KMS-11 (cell line): ENCODE data around the gene GALNT2.

Experiments used
- H2AFZ ChIP-seq: fragments of 200-600 bp; sonication (generic); 2 replicates; pipeline ENCODE4 v1.6.1; 2016; ENCODE audit warnings: antibody characterized with exemption, mixed run types, low read depth
- H3K27ac ChIP-seq: fragments of 200-600 bp; sonication (generic); 2 replicates; pipeline ENCODE4 v1.6.1; 2016; ENCODE audit warnings: mild to moderate bottlenecking, mixed run types
- H3K27me3 ChIP-seq: fragments of 200-600 bp; sonication (generic); 2 replicates; pipeline ENCODE4 v1.6.1; 2017; ENCODE audit warnings: mild to moderate bottlenecking, low read depth, mixed run types, moderate library complexity; ENCODE audit not compliant: insufficient read depth
- H3K36me3 ChIP-seq: fragments of 200-600 bp; sonication (generic); 2 replicates; pipeline ENCODE4 v1.6.1; 2017; ENCODE audit warnings: mild to moderate bottlenecking, mixed run types; ENCODE audit not compliant: insufficient read depth
- H3K4me1 ChIP-seq: fragments of 200-600 bp; sonication (generic); 2 replicates; pipeline ENCODE4 v1.6.1; 2016; ENCODE audit warnings: mild to moderate bottlenecking, low read depth, mixed run types; ENCODE audit not compliant: poor library complexity, severe bottlenecking
- H3K4me2 ChIP-seq: fragments of 200-600 bp; sonication (generic); 2 replicates; pipeline ENCODE4 v1.7.0; 2016; ENCODE audit warnings: mild to moderate bottlenecking, mixed run types
- H3K4me3 ChIP-seq: fragments of 200-600 bp; sonication (generic); IDR thresholded peaks from 2 replicates; pipeline ENCODE4 v1.6.1; 2017; ENCODE audit warnings: low read depth, low read length, mixed read lengths; ENCODE audit not compliant: insufficient read depth
- H3K79me2 ChIP-seq: fragments of 200-600 bp; sonication (generic); 2 replicates; pipeline ENCODE4 v1.6.1; 2016; ENCODE audit warnings: low read depth, mixed run types; ENCODE audit not compliant: insufficient read depth
- H3K9ac ChIP-seq: fragments of 200-600 bp; sonication (generic); 2 replicates; pipeline ENCODE4 v1.6.1; 2016; ENCODE audit warnings: mild to moderate bottlenecking, mixed run types
- H4K20me1 ChIP-seq: fragments of 200-600 bp; sonication (generic); 2 replicates; pipeline ENCODE4 v1.6.1; 2016; ENCODE audit warnings: mild to moderate bottlenecking, mixed run types; ENCODE audit not compliant: insufficient read depth
- TF ChIP-seq, protein P1 (sequence below): fragments of 200-600 bp; sonication (generic); conservative IDR thresholded peaks from 2 replicates; pipeline ENCODE4 v1.6.1; 2017; ENCODE audit warnings: low read depth, mild to moderate bottlenecking, antibody characterized with exemption, low read length, moderate library complexity, mixed read lengths

GALNT2 gene

DNA sequence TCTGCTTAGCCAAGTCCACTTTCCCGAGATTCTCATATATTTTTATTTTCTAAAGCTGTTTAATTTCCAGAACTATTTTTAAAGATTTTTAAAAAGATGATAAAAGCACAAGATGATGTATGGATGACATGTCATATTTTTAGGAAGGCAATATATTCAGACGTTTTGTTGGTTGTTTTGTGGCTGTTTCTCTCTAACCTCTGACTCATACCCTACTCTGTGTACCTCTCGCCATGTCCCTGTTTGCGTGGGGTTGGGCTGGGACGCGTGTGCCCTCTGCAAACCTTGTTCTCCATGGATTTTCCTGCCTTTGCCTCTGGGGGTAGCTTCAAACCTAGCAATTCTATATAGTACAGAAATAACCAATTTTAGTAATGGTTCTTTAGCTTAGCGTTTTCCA is 132.0 kb downstream of the GALNT2 start:
- Histone ChIP-seq H3K36me3 (no peaks in the 10 kb centered on the region; the same call in 1 of the 2 replicates), H3K27me3 (no peaks in the 10 kb centered on the region), H3K4me3 (no peak overlapping the region), H3K27ac (no peak overlapping the region), H3K4me1 (no peaks in the 10 kb centered on the region), H3K9ac (no peak overlapping the region), H3K4me2 (no peak overlapping the region), H4K20me1 (peaks cover 3% of the 10 kb centered on the region; the same call in 1 of the 2 replicates), H3K79me2 (peaks cover 10% of the 10 kb centered on the region; the same call in 1 of the 2 replicates), H2AFZ (no peak overlapping the region)
- TF ChIP-seq, protein P1, sequence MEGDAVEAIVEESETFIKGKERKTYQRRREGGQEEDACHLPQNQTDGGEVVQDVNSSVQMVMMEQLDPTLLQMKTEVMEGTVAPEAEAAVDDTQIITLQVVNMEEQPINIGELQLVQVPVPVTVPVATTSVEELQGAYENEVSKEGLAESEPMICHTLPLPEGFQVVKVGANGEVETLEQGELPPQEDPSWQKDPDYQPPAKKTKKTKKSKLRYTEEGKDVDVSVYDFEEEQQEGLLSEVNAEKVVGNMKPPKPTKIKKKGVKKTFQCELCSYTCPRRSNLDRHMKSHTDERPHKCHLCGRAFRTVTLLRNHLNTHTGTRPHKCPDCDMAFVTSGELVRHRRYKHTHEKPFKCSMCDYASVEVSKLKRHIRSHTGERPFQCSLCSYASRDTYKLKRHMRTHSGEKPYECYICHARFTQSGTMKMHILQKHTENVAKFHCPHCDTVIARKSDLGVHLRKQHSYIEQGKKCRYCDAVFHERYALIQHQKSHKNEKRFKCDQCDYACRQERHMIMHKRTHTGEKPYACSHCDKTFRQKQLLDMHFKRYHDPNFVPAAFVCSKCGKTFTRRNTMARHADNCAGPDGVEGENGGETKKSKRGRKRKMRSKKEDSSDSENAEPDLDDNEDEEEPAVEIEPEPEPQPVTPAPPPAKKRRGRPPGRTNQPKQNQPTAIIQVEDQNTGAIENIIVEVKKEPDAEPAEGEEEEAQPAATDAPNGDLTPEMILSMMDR, result no peak

DNA sequence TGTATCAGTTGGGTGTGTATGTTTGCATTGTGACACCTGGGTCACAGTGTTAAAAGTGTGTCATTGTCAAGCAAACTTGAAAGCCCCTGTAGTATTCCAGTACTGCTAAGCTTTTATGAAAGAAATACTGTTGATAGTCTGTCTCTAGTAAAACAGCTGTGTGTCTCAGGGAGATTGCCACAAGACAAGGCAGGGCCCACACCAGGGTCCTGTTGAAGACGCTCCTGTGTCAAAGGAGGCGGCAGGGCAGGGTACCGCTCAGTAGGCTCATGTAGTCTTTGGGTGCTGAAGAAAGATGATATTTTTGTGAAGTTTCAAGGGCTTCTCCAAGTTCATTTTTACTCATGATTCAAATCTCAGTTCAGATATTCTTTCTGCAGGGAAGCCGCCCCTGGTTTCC is 132.5 kb downstream of the GALNT2 start:
- no peak overlapping the region for H3K4me2 ChIP-seq
- no peak overlapping the region for H3K27ac ChIP-seq
- TF ChIP-seq, protein P1, result no peak
- H3K79me2 ChIP-seq, result peaks cover 10% of the 10 kb centered on the region; the same call in 1 of the 2 replicates
- H3K4me3 ChIP-seq, result no peak overlapping the region
- H4K20me1 ChIP-seq, result peaks cover 3% of the 10 kb centered on the region; the same call in 1 of the 2 replicates
- H3K36me3 ChIP-seq, result no peaks in the 10 kb centered on the region; the same call in 1 of the 2 replicates
- H3K9ac ChIP-seq, result no peak overlapping the region
- H3K4me1 ChIP-seq, result no peaks in the 10 kb centered on the region
- H2AFZ ChIP-seq, result no peak overlapping the region
- no peaks in the 10 kb centered on the region for H3K27me3 ChIP-seq

DNA sequence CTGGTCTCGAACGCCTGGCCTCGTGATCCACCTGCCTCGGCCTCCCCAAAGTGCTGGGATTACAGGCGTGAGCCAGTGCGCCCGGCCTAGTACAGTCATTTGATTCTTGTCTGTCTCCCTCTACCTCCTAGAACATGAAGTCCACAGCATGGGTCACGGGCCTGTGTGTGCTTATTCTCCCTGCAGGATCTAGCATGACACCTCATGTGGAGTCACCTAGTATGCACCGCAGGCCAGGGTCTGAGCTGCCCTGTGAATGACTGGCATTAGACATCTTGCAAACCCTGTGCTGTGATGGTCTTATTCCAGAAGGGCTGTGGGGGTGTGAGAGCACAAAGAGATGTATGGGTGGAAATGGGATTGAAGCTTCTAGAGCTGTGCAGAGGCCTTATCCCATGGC is 133.2 kb downstream of the GALNT2 start:
- Histone ChIP-seq H3K4me3 (no peak overlapping the region), H3K27ac (no peak overlapping the region), H3K36me3 (no peaks in the 10 kb centered on the region; the same call in 1 of the 2 replicates), H3K27me3 (no peaks in the 10 kb centered on the region), H3K4me1 (no peaks in the 10 kb centered on the region), H3K4me2 (no peak overlapping the region), H3K79me2 (peaks cover 10% of the 10 kb centered on the region; the same call in 1 of the 2 replicates), H3K9ac (no peak overlapping the region), H4K20me1 (peaks cover under 1% of the 10 kb centered on the region; the same call in 1 of the 2 replicates), H2AFZ (no peak overlapping the region)
- TF ChIP-seq, protein P1, result no peak

DNA sequence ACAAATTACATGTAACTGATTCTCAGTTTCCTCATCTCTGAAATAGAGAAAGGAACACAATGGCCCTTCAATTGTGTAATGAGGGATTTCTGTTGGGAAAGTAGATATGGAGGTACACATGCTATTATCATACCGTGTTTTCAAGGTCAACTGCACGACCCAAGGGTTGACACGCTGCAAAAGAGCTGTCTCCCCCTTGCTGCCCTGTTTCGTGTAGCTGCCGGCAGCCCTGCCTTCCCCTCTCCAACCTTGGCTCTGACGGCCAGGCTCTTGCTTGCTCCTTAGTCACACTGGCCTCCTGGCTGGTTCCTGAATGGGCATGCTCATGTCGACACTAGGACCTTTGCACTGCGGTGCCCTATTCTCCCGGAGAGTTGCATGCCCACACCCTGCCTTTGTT is 134.4 kb downstream of the GALNT2 start:
- no peaks in the 10 kb centered on the region for H3K4me1 ChIP-seq
- no peak overlapping the region for H2AFZ ChIP-seq
- no peak overlapping the region for H3K27ac ChIP-seq
- no peak overlapping the region for H3K4me2 ChIP-seq
- no peak overlapping the region for H3K9ac ChIP-seq
- no peak overlapping the region for H3K4me3 ChIP-seq
- H4K20me1 ChIP-seq, result no peaks in the 10 kb centered on the region; the same call in 1 of the 2 replicates
- H3K27me3 ChIP-seq, result no peaks in the 10 kb centered on the region
- peaks cover 4% of the 10 kb centered on the region; the same call in 1 of the 2 replicates for H3K79me2 ChIP-seq
- TF ChIP-seq, protein P1, result no peak
- no peaks in the 10 kb centered on the region; the same call in 1 of the 2 replicates for H3K36me3 ChIP-seq
